Measurements from ENCODE around the gene GALNS.

GRCh38 chr16:88897696-88898425, 41.1 kb upstream of the GALNS start:
- TF ChIP-seq CTCF (IDR thresholded peaks at IDR 0.05; ENCODE audit: poor library complexity, severe bottlenecking), result no peak
- no peak for TF ChIP-seq EZH2 (IDR thresholded peaks at IDR 0.05; ENCODE audit: borderline replicate concordance, insufficient read depth, low read length, poor library complexity, severe bottlenecking)
